Psoas muscle (tissue), 8 donors: ENCODE data around the gene HPX. TPM values are rescaled to one million over a fixed set of nuclear protein-coding genes. Genes with fewer than 3 reads are reported as not detected.

Source experiments
- ATAC-seq, 4 donors: fragments of 200-7000 bp; cut with Tn5 transposase; one replicate each; pipeline ENCODE4 v1.9.1; 2020; ENCODE audit warnings: moderate library complexity in 3 of 4, mild to moderate bottlenecking in 2 of 4
- DNase-seq, 2 donors: peaks; one replicate each; pipeline ENCODE4 v3.0.0-alpha.2; 2020
- H3K27ac ChIP-seq: fragments of 200-600 bp; one replicate; pipeline ENCODE4 v1.8.0; 2022
- H3K27me3 ChIP-seq, 3 donors: fragments of 200-600 bp in 1 of 3; one replicate each; pipeline versions ENCODE4 v1.6.1 to v1.8.0; 2013 to 2022; ENCODE audit warnings: low read length in 2 of 3, mild to moderate bottlenecking in 2 of 3, moderate library complexity in 1 of 3; ENCODE audit not compliant: insufficient read depth in 3 of 3
- H3K36me3 ChIP-seq, 2 donors: fragments of 200-600 bp in 1 of 2; one replicate each; pipeline versions ENCODE4 v1.6.1 to v1.8.0; 2013 to 2022; ENCODE audit warnings: low read depth in 1 of 2, mild to moderate bottlenecking in 1 of 2, moderate library complexity in 1 of 2; ENCODE audit not compliant: insufficient read depth in 1 of 2
- H3K4me1 ChIP-seq: fragments of 200-600 bp; one replicate; pipeline ENCODE4 v1.8.0; 2022
- H3K4me3 ChIP-seq: fragments of 200-600 bp; one replicate; pipeline ENCODE4 v1.8.0; 2022; ENCODE audit warnings: mild to moderate bottlenecking
- H3K9me3 ChIP-seq: fragments of 200-600 bp; one replicate; pipeline ENCODE4 v1.8.0; 2022
- CTCF ChIP-seq: fragments of 200-600 bp; IDR thresholded peaks from one replicate; pipeline ENCODE4 v1.8.0; 2022; ENCODE audit warnings: antibody characterized with exemption
- WGBS, 3 donors: extraction: QIAGEN DNeasy Blood & Tissue Kit; methylation state at CpG; one replicate each; pipeline versions ENCODE4 v1.1.6 to v1.1.7; 2013; 5-methylcytosine and 5-hydroxymethylcytosine counted together
- intact Hi-C, 2 donors: fragments of 100-400 bp; cut with DNase I; formaldehyde crosslinking; loops; one replicate each; pipeline versions ENCODE4 v1.11.0 to v1.14.2; 2022
- polyA plus RNA-seq, 3 donors: library from polyadenylated mRNA; stranded (reverse); fragments of 200-250 nt; gene quantifications; one replicate each; pipeline ENCODE4 v1.2.3, GENCODE V29; 2013
- total RNA-seq, 4 donors: library from RNA; stranded (reverse); fragmentation: NEBNext Ultra II Directional in 2 of 4; extraction: Animal tissue kit (Norgen Biotek cat#: 25700) in 2 of 4; gene quantifications; one replicate each; pipeline versions ENCODE4 v1.2.1 to v1.2.4, GENCODE V29; 2021 to 2023
- donor health status: healthy with polysubstance abuse.
- donor health status: DM: no; HTN: no; CAD: no; lungs with moderate emphysema.
- donor health status: Bipolar disorder and iron deficiency.
- donor health status: healthy.
- donor health status: DM: yes; HTN: yes; CAD: no.
- donor health status: DM: no; HTN: no; CAD: no.
- donor health status: DM: no; HTN: no; CAD: no.
- donor health status: DM: yes; HTN: yes; CAD: no.

Gene HPX
- total and polyA plus RNA-seq, 7 donors = 0.04 to 0.75 (median 0.35) TPM; not detected in 1

- 65 to 82% (median 80%) methylated on average over 3 of the region's 3 CpGs for WGBS, 3 donors
- Histone ChIP-seq H3K27me3 (no peaks in the 10 kb centered on the region), H3K27ac (no peak overlapping the region), H3K4me3 (no peak overlapping the region), H3K36me3 (peaks cover 0 to 13% of the 10 kb centered on the region in 2 donors), H3K9me3 (no peaks in the 10 kb centered on the region), H3K4me1 (peaks cover 9% of the 10 kb centered on the region)
- intact Hi-C loops = no loop called here
- ATAC-seq = no peak
- TF ChIP-seq CTCF = no peak
- no peak for DNase-seq
Observed at GRCh38 chr11:6414874-6415328, 25.9 kb downstream of the HPX start.

- WGBS, 3 donors = 87 to 89% (median 87%) methylated on average over 12 of the region's 12 CpGs
- no peak for TF ChIP-seq CTCF
- intact Hi-C loops = no loop called here
- no peak for DNase-seq
- Histone ChIP-seq H3K36me3 (peaks cover 0 to 23% of the 10 kb centered on the region in 2 donors), H3K4me1 (peaks cover 9% of the 10 kb centered on the region), H3K27ac (no peak overlapping the region), H3K4me3 (no peak overlapping the region), H3K9me3 (no peaks in the 10 kb centered on the region), H3K27me3 (no peaks in the 10 kb centered on the region)
- no peak for ATAC-seq
Observed at GRCh38 chr11:6413791-6414201, 27.0 kb downstream of the HPX start.

- no peak for TF ChIP-seq CTCF
Observed at GRCh38 chr11:6411594-6412031, 29.2 kb downstream of the HPX start.

DNA sequence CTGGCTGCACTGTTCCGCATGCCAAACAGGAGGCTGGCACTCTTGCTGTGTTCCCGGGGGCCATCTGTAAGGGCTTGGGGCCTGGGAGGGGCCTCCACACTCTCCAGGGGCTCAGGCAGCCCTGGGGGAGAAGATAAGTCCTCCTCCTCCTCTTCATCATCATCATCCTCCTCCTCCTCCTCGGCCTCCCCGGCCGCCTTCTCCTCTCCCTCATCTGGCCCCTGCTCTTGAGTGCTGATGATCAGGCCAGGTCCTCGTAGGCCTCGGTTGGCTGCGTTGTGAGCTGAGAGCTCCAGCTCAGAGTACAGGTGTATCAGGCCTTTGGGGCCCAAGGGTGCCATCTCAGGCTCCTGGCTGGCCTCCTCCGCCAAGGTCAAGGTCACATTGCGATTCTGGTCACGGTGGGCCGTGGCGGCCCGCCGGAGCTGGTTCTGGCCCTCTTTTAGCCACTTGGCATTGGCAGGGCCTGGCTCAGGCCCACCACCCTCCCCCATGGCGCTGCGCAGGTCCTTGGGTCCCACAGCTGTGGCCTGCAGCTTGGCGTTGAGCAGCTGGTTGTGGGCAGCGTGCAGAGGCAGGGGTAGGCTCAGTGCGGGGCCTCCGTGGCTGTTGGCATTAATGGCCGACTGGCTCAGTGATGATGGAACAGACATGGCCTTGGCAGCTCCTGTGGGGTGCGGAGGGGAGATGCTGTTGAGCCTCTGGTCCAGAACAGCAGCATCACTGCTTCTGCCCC lies 29.9 kb downstream of the HPX start:
- TF ChIP-seq CTCF = no peak
- no peaks in the 10 kb centered on the region for H3K4me1 ChIP-seq
- intact Hi-C loops = no loop called here
- no peaks in the 10 kb centered on the region for H3K9me3 ChIP-seq
- no peak for DNase-seq
- no peak overlapping the region for H3K27ac ChIP-seq
- 84 to 91% (median 90%) methylated on average over 21 to 23 of the region's 23 CpGs for WGBS, 3 donors
- peaks cover 0 to 23% of the 10 kb centered on the region in 2 donors for H3K36me3 ChIP-seq
- H3K4me3 ChIP-seq = no peak overlapping the region
- no peak for ATAC-seq
- H3K27me3 ChIP-seq = no peaks in the 10 kb centered on the region

More at GRCh38 chr11:6411594-6412031, 29.2 kb downstream of the HPX start:
- Histone ChIP-seq H3K9me3 (no peaks in the 10 kb centered on the region), H3K36me3 (peaks cover 0 to 23% of the 10 kb centered on the region in 2 donors), H3K4me1 (no peaks in the 10 kb centered on the region), H3K27ac (no peak overlapping the region), H3K4me3 (no peak overlapping the region), H3K27me3 (no peaks in the 10 kb centered on the region)
- DNase-seq = no peak
- 80 to 89% (median 84%) methylated on average over 10 of the region's 10 CpGs for WGBS, 3 donors
- ATAC-seq = no peak
- intact Hi-C loops = no loop called here
